GM18508 (cell line): ENCODE data around the gene SH3RF3.

Experiments
- ATAC-seq: cut with Tn5 transposase; IDR thresholded peaks from one replicate; pipeline ENCODE4 v1.9.1; 2021; ENCODE audit warnings: moderate number of reproducible peaks; ENCODE audit not compliant: insufficient read depth, unreplicated experiment

The SH3RF3 gene

DNA sequence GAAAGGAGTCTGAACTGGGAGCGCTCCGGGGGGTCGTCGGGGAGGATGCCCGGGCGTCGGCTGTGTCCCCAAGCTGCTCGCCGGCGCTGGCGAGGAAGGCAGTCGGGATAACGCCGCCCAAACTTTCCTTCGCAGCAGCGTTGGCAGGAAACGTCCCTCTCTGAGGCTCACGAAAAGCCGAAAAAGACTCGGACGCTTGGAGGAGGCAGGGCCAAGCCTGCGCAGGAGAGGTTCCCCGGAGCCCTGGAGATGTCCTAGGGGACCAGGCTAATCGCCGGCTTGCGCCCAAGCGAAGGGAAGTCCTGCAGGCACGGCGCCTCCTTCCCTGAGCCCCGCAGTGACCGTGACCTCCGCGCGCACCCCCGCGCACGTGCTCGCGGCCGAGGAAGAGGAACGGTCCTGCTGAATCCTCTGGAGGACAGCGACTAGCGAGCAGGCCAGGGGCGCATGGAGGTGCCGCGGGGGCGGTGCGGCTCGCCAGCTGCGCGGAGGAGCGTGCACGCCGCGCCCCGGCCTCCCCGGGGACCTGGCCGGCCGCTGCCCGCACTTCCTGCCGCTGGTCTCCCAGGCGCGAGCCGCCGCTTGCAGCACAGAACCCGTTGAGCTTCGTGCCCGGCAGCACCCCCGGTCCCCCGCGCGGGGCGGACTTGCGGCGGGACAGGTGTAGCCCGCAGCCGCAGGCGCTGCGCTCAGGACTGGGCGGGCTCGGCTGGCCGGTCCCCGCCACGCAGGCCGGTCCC, at the start of gene SH3RF3:
TSS of gene SH3RF3 (plus strand) at position 590 of the 740 bp plus-strand sequence.
- no peak for ATAC-seq

GRCh38 chr2:109079590-109079989, 49.4 kb upstream of the SH3RF3 start:
- no peak for ATAC-seq

DNA sequence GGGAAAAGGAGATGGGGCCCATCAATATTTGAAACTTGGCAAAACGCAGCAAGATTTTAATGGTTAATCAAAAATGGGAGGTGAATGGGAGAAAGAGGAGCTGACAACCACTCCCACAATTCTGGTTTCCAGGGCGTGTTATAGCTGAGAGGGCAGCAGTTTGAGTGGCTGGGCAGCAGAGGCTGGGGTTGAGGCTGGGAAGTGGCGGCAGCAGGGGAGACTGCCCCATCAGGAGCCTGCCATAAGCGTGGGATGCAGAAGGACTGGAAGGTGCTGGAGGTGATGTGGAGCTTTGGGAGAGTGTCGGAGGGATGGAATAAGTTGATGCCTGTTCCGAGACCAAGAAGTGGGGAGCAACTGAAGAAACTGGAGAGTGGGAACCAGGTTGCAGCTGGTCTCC, 48.9 kb upstream of the SH3RF3 start:
- no peak for ATAC-seq

- ATAC-seq, result no peak
Observed at GRCh38 chr2:109080757-109081156, 48.2 kb upstream of the SH3RF3 start.

- no peak for ATAC-seq
Observed at GRCh38 chr2:109081374-109081773, 47.6 kb upstream of the SH3RF3 start.

DNA sequence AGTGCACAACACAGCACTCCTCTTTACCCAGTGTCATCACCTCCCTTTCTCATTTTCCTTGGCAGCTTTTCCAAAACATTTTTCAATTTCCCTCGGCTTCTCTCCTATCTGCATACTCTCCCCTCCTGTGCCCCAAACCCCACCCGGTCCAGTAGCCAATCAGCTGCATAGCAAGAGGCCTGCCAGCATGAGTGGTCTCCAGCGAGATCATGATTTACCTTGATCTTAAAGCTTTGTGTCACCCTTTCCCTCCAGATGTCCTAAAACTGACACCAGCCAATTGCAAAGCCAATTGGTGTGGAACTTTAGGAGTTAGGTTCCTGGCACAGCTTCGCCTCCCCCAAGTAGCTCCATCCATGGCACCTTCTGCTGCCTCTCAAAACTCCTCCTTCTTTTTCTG, 45.2 kb upstream of the SH3RF3 start:
- no peak for ATAC-seq

- no peak for ATAC-seq
Observed at GRCh38 chr2:109084341-109084740, 44.7 kb upstream of the SH3RF3 start.

- no peak for ATAC-seq
Observed at GRCh38 chr2:109085912-109086742, 42.9 kb upstream of the SH3RF3 start.

DNA sequence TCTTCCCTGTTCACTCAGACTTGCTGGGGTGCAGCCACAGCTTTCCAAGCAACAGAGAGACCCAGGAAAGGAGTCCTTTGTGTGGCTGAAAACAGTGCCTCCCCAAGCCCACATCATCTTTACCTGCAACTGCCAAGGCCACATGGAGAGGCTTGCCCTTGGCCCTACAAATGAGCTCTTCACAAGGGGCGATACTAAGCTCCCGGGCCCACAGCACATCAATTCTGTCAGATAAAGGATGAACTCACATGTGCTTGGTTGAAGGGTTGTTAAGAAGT, 42.3 kb upstream of the SH3RF3 start:
- ATAC-seq, result no peak

- no peak for ATAC-seq
Observed at GRCh38 chr2:109087055-109087663, 41.8 kb upstream of the SH3RF3 start.

GRCh38 chr2:109089602-109090300, 39.3 kb upstream of the SH3RF3 start:
- no peak for ATAC-seq

DNA sequence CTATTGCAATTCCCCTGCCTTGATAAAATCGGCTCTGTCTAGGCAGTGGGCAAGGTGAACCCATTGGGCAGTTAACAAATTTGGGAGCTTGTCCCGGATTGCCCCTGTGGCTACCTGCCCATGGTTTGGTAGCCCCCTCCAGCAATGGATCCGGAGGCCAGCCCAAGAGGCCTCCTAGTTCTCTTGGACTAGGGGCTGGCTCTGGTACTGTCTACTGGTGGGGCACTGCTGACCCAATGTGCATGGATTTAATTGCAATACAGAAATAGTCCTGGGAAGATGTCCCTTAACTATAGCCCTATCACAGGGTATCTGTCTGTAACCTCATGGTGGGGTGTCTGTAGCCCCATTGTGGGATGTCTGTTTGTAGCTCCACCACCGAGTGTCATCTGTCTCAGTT, 37.5 kb upstream of the SH3RF3 start:
- ATAC-seq, result no peak

GRCh38 chr2:109094144-109094543, 34.9 kb upstream of the SH3RF3 start:
- no peak for ATAC-seq

GRCh38 chr2:109098251-109098920, 30.6 kb upstream of the SH3RF3 start:
- no peak for ATAC-seq

GRCh38 chr2:109098921-109099273, 30.1 kb upstream of the SH3RF3 start:
- ATAC-seq, result no peak

- ATAC-seq, result no peak
Observed at GRCh38 chr2:109102588-109103233, 26.3 kb upstream of the SH3RF3 start.

GRCh38 chr2:109105113-109105512, 23.9 kb upstream of the SH3RF3 start:
- no peak for ATAC-seq

- no peak for ATAC-seq
Observed at GRCh38 chr2:109108740-109109139, 20.3 kb upstream of the SH3RF3 start.

DNA sequence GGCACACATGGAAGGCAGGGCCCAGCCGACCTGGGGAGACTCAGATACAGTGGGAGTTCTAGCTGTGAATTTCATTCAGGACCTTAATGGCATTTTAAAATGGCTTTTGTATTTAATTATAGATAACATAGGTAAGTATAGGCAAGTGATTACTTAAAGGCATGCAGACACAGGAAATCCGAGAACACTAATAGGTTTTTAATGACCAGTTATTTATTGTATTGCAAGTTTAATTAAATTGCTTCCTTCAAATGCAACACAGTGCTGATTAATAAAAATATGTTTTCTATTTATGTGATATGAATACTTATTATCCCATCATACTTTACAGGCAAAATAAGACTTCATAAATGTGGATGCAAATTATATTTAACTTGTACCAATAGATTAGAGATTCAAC, 19.7 kb upstream of the SH3RF3 start:
- ATAC-seq, result no peak

GRCh38 chr2:109110170-109110569, 18.8 kb upstream of the SH3RF3 start:
- no peak for ATAC-seq
